Measurements from ENCODE around the gene TMEM217.

The TMEM217 gene

DNA sequence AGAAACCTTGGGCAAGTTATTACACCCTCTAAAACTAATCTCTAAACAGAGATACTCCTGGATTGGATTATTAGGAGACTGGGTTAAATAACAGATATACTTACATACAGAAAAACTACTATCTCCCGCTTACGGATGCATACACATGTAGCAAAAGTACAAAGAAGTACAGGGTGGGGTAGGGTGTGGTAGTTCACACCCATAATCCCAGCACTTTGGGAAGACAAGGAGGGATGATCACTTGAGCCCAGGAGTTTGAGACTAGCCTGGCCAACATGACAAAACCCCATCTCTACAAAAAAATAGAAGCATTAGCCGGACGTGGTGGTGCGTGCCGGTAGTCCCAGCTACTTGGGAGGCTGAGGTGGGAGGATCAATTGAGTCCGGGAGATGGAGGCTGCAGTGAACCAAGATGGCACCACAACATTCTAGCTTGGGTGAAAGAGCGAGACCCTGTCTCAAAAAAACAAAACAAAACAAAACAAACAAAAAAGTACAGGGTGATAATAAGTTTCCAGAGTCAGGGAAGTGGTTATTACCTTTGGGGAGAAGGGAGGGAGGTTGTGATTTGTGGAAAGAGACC, 79.9 kb downstream of the TMEM217 start:
- DNase-seq = no peak

DNA sequence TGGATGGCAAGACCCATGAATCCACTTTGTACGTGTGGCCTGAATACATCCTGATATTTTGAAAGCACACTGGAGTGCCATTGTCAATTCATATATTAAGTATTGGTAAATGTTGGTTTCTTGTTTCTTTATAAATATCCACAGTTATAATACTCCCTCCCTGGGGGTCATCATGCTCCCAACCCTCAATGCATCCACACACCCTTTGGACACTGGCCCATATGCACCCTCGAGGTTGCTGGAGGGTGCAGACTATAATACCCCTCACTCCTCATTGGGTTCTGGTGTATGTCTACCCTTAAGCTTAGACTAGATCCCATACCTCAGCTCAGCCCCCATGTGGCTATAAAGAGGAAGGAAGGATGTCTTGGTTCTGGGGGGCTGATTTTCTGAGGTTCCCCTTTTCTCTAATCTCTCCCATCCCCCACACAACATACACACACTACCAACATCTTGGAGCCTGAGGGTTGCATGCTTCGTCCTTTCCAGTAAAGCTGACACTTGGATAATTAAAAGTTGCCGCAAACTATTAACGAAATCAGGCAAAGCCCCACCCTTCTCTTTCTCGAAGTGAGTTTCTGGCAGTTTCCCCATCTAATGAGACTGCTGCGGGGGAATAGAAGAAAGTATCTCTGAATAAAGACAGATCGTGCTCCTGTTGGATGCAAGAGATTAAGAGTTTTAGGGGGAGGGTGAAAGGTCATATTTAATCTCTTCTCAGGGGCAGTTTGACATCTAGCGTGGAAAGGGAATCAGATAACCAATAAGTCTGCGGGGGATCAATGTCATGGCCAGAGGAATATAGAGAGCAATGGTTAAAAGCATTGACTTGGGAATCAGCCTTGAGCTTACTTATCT, 80.6 kb downstream of the TMEM217 start:
- DNase-seq = no peak

DNA sequence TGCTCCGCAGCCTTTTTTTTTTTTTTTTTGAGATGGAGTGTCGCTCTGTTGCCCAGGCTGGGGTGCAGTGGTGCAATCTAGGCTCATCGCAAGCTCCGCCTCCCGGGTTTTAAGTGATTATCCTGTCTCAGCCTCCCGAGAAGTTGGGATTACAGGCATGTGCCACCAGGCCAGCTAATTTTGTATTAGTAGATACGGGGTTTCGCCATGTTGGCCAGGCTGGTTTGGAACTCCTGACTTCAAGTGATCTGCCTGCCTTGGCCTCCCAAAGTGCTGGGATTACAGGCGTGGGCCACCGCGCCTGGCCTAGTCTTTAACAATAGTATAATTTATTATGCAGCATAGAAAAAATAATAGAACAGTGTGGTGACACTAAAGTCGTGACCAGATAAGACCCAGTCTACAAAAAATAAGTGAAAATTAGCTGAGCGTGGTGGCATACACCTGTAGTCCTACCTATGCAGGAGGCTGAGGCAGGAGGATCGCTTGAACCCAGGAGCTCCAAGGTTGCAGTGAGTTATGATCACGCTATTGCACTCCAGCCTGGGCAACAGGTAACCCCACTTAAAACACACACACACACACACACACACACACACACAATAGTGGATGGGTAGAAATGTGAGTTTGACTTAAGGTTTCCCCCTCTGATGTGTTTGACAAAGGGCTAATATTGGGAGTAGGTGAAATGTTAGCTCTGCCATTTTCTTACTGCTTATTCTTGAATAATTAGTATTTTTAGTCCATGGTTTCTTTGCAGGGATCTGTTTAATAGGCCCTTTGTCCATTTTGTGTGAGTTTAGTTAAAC, 81.5 kb downstream of the TMEM217 start:
- DNase-seq = no peak

DNA sequence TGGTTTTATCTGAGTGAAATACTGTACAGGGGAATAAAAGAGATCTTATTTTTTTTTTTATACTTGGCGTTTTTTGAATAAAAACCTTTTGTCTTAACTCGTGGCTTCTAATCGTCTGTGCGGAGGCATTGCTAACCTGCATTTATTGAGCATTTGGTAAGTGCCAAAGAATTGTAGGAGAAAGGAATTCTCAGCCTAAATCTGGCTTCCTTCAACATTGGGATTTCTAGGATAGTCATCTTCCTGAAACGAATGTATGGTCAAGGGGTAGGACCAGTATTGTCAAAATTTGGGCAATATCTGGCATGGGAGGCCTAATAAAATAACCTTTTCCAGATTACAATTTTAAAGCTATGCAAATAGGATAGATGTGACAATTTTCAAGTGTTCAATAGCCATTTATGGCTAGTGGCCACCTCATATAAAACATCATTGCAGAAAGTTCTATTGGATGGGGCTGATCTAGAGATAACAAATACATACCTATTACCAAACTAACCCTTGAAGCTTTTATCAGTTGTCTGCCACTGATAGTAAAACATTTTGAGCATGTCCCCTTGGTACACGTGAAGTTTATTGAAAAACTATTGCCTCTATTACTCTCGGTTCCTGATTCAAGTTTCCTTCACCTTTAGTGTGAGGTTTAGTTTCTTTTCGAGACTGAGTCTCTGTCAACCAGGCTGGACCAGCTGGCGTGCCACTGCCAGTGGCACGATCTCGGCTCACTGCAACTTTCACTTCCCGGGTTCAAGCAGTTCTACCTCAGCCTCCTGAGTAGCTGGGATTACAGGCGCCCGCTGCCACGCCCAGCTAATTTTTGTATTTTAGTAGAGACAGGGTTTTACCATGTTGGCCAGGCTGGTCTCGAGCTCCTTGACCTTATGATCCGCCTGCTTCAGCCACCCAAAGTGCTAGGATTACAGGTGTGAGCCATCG, 82.3 kb downstream of the TMEM217 start:
- DNase-seq = no peak

DNA sequence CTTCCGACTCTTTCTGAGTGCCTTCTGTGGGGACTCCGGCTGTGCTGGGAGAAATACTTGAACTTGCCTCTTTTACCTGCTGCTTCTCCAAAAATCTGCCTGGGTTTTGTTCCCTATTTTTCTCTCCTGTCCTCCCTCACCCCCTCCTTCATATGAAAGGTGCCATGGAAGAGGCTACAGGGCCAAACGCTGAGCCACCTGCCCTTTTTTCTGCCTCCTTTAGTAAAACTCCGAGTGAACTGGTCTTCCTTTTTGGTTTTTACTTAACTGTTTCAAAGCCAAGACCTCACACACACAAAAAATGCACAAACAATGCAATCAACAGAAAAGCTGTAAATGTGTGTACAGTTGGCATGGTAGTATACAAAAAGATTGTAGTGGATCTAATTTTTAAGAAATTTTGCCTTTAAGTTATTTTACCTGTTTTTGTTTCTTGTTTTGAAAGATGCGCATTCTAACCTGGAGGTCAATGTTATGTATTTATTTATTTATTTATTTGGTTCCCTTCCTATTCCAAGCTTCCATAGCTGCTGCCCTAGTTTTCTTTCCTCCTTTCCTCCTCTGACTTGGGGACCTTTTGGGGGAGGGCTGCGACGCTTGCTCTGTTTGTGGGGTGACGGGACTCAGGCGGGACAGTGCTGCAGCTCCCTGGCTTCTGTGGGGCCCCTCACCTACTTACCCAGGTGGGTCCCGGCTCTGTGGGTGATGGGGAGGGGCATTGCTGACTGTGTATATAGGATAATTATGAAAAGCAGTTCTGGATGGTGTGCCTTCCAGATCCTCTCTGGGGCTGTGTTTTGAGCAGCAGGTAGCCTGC, 83.2 kb downstream of the TMEM217 start:
- DNase-seq = no peak

DNA sequence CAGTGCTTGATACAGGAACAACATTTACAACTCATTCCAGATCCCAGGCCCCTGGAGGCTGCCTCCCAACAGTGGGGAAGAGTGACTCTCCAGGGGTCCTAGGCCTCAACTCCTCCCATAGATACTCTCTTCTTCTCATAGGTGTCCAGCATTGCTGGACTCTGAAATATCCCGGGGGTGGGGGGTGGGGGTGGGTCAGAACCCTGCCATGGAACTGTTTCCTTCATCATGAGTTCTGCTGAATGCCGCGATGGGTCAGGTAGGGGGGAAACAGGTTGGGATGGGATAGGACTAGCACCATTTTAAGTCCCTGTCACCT, 83.8 kb downstream of the TMEM217 start:
- DNase-seq = no peak

DNA sequence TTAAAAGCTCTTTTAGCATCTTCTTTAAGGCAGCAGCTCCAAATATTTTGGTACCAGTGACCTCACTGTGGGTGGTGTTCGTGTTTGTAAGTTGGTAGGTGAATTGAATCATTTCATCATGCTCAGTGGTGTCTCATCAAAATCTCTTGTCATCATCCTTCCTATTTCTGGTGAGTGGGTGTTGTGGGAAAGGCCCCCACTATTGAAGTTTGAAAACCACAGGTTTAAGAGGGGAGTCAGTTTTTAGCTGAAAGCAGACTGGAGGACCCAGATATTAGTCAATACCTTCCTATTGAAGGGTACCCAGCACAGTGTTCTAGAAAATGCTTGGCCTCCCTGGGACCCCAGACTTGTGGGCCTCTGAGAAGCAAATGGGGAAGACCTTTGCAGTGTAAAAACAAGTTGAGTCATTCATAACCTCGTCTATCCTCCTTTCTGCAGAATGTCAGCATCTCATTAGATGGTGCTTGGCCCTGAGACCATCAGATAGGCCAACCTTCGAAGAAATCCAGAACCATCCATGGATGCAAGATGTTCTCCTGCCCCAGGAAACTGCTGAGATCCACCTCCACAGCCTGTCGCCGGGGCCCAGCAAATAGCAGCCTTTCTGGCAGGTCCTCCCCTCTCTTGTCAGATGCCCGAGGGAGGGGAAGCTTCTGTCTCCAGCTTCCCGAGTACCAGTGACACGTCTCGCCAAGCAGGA, 84.3 kb downstream of the TMEM217 start:
- no peak for DNase-seq

DNA sequence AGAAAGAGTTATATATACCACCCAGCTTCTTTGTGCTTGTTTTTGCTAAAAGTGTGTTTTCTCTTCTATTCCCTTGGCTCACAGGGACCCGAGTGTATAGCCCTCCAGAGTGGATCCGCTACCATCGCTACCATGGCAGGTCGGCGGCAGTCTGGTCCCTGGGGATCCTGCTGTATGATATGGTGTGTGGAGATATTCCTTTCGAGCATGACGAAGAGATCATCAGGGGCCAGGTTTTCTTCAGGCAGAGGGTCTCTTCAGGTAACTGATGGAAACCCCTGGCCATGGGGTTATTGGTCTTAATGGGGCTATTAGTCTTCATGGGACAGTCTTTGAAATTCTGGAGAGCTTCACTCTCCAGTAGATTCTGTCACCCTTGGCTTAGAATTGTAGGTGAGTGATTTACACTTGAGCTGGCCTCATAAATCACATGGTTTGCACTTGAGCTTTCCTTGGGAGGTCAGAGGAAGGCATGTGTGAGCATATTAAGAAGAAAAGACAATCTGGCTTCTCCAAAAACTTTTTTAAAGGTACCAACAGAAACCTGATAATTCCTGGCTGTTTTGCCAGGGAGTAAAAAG, 84.9 kb downstream of the TMEM217 start:
- DNase-seq = no peak

DNA sequence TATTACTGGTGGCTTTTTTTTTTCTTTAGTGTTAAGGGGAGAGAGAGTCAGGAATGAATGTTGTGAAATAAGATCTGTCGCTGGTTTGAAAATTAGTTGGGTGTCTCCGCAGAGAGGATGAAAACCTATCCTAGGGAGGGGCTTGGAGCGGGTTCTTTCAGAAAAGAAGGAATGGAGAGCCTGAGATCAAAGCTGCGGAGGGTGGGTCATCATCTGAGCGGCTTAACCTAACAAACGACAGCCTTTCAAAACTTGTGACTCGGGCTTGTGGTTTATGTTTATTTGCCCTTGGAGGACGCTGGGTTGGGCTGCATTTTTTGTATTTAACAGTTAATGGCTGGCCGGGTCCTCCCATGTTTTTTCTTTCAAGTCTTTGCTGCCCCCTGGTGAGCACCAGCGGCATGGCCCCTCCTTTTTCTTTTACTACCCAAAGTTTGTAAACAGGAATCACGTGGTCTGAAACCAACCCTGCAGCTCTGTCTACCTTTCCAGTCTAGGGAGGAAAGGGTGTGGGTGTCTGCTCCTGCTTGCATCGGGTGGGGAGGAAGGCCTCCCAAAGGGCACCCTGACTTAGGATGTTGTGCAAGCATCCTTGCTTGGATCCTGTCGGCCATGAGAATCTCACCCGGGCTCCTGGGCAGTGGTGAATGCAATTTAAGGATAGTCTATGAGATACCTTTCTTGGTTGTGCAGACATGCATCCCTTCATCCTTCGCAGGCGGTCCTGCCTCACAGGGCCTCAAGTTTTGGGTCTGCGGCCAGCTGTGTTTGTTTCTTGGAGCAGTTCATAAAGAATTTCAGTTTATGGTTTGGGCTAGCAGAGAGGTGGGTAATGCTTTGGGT, 85.8 kb downstream of the TMEM217 start:
- peak; percentile 21 for DNase-seq

DNA sequence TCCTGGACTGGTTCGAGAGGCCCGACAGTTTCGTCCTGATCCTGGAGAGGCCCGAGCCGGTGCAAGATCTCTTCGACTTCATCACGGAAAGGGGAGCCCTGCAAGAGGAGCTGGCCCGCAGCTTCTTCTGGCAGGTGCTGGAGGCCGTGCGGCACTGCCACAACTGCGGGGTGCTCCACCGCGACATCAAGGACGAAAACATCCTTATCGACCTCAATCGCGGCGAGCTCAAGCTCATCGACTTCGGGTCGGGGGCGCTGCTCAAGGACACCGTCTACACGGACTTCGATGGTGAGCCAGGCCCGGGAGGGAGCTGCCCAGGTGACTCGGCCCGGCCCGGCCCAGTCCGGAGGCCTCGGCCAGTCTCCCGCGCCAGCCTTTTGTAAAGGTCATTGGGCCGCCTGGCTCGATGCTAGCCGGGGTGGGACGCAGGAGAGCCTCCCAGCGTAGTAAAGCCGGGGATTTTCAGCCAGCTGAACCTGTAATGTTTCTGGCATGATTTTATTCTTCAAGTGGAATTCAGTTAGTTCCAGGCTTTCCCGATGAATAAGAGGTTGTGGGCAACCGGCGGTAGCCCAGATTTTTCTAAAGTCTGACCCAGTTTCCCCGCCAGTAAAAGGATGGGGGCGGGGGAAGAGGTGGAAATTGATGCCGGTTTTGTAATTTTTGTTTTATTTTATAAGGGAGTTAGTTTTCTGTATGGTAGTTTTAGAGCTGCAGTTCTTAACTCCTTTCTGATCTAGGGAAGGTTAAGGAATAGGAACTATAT, 86.6 kb downstream of the TMEM217 start:
- DNase-seq = no peak

DNA sequence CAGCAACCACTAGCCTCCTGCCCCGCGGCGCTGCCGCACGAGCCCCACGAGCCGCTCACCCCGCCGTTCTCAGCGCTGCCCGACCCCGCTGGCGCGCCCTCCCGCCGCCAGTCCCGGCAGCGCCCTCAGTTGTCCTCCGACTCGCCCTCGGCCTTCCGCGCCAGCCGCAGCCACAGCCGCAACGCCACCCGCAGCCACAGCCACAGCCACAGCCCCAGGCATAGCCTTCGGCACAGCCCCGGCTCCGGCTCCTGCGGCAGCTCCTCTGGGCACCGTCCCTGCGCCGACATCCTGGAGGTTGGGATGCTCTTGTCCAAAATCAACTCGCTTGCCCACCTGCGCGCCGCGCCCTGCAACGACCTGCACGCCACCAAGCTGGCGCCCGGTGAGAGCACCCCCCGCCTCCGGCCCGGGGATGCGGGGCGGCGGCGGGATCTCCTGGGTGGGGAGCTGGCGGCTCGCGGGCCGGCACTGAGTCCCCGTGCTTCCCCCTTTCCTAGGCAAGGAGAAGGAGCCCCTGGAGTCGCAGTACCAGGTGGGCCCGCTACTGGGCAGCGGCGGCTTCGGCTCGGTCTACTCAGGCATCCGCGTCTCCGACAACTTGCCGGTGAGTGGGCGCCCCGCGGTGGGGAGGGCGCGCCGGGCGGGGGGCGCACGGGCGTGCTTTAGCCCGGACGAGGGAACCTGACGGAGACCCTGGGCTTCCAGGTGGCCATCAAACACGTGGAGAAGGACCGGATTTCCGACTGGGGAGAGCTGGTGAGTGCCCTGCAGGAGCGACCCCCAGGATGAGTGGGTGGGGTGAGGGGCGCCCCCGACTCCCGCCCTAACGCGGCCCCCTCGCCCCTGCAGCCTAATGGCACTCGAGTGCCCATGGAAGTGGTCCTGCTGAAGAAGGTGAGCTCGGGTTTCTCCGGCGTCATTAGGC, 87.4 kb downstream of the TMEM217 start:
- no peak for DNase-seq

DNA sequence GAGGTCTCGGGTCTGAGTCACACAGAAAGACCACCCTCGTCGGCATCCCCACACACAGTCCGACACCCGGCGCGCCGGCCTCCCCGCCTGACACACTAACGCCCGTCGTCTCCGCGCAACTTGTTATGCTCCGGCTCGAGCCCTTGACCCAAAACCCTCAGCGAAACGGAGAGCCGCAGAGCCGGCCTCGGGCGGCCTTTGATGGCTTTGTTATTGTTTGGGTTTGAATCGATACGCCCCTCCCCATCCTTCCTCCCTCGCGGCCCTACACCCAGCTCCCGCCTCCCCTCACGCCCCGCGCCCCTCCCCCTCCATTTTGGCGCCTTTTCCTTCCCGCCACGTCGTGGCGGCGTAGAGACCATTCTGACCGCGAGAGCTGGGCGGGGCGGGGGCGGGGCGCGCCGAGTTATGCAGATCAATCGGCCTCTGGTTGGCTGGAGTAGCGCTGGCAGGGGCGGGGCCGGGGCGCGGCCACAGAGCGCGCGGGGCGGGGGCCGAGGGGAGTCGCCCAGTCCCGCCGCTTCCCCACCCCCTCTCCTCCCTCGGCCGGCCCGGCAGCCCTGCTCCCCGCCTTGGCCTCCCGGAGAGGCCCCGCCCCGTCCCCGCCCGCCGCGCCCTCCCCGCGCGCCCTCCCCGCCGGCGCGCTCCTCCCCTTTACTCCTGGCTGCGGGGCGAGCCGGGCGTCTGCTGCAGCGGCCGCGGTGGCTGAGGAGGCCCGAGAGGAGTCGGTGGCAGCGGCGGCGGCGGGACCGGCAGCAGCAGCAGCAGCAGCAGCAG, 88.3 kb downstream of the TMEM217 start, which contains the start of gene PIM1:
Gene PIM1 (plus strand): TSS at position 657 of the 777 bp plus-strand sequence. CDS start 424 bp downstream, outside the sequence.
- DNase-seq = peak; percentile 72

DNA sequence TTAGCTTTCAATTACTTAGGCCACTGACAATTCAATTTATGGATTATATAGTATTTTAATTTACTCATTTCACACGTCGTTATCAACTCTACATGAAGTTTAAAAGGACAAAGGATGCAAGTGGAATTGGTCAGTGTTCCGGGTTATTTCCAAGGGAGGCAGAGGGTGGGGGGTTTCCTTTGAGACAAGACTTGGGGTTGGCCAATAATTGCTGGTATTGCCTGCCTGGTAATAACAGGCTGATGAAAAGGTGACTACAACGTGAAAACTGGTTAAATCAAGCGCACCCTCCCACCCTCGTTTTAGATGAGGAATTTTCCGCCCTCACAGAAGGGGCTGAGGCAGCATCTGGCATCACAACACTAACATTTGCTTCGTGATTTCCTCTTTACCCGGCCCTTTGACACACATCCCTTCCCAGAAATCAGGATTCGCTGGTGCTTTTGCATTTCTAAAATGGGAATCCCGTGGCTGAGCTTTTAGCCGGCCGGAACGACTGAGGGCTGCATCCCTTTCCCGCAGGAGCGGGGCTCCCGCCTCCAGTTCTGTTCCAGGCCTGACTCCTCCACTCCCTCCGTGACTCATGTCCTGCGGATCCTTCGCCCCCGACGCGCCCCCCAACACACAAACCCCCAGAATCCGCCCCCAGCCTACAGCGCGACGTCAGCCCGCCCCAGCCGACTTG, 89.0 kb downstream of the TMEM217 start:
- no peak for DNase-seq

DNA sequence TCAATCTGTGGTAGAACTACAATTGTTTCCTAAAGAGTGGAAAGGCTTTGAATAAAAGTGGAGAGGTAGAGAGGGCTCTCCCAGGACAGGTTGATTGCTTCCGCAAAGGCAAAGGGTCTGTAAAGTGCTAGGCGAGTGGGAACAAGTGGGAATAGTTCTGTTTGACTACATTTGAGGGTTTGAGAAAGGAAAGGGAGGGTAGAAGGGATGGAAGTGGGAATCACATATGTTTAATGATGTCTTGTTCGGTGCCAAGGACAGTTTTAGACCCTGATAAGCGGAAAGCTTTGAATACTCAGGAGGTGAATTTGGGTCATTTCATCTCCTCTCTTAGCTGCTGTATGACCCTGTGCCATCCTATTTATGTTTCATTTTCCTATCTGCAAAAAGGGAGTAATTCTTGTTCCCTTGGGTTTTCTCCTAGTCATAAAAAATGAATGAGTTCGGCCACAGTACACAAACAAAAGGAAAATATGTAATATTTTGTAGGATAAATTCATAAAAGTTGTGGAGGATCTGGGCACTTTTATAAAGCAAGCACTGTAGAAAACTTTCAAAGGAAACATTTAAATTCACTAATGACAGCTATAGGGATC, 89.7 kb downstream of the TMEM217 start:
- DNase-seq = no peak

DNA sequence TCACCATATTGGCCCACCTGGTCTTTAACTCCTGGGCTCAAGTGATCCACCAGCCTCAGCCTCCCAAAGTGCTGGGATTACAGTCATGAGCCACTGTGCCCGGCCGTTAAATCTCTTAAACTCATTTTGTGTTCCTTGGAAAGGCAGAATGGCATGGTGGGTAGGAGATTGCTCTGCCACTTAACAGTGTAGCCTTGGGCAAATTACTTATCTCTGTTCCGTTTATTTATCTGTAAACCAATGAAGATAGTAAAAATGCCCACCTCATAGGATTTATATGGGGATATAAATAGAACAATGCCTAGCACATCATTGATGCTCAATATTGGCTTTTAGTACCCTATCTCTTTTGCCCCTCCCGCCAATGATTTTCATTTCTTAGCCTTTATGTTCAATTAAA, 95.2 kb downstream of the TMEM217 start:
- DNase-seq = no peak
